GM19193 (cell line): ENCODE data around the gene CNPY1.

Source experiments
- POLR2A ChIP-seq: IDR thresholded peaks from 4 replicates; pipeline ENCODE4 v1.6.1; 2011; ENCODE audit not compliant: insufficient read depth, insufficient read length; ENCODE audit errors: extremely low read depth

Gene CNPY1

GRCh38 chr7:155517969-155518368 lies 28.4 kb downstream of the CNPY1 start:
- no peak for TF ChIP-seq POLR2A

GRCh38 chr7:155517452-155517851 lies 28.9 kb downstream of the CNPY1 start:
- TF ChIP-seq POLR2A = no peak

- no peak for TF ChIP-seq POLR2A
Observed at GRCh38 chr7:155516466-155516865, 29.9 kb downstream of the CNPY1 start.

GRCh38 chr7:155515318-155515717 lies 31.0 kb downstream of the CNPY1 start:
- TF ChIP-seq POLR2A = no peak

- no peak for TF ChIP-seq POLR2A
Observed at GRCh38 chr7:155514296-155514695, 32.1 kb downstream of the CNPY1 start.

- no peak for TF ChIP-seq POLR2A
Observed at GRCh38 chr7:155513543-155514285, 32.6 kb downstream of the CNPY1 start.

GRCh38 chr7:155512246-155512887 lies 34.0 kb downstream of the CNPY1 start:
- no peak for TF ChIP-seq POLR2A

- TF ChIP-seq POLR2A = no peak
Observed at GRCh38 chr7:155511702-155511996, 34.7 kb downstream of the CNPY1 start.

- no peak for TF ChIP-seq POLR2A
Observed at GRCh38 chr7:155510975-155511701, 35.2 kb downstream of the CNPY1 start.

- no peak for TF ChIP-seq POLR2A
Observed at GRCh38 chr7:155509725-155510551, 36.4 kb downstream of the CNPY1 start.

- TF ChIP-seq POLR2A = no peak
Observed at GRCh38 chr7:155509359-155509724, 37.0 kb downstream of the CNPY1 start.

GRCh38 chr7:155508376-155509358 lies 37.7 kb downstream of the CNPY1 start:
- no peak for TF ChIP-seq POLR2A

GRCh38 chr7:155507576-155507975 lies 38.8 kb downstream of the CNPY1 start:
- TF ChIP-seq POLR2A = no peak

GRCh38 chr7:155506854-155507337 lies 39.5 kb downstream of the CNPY1 start:
- TF ChIP-seq POLR2A = no peak
